Measurements from ENCODE around the gene AGR2. TPM values are rescaled to one million over a fixed set of nuclear protein-coding genes. Genes with fewer than 3 reads are reported as not detected.

AGR2 gene
- total RNA-seq, 2 experiments from 2014 or later = not detected

DNA sequence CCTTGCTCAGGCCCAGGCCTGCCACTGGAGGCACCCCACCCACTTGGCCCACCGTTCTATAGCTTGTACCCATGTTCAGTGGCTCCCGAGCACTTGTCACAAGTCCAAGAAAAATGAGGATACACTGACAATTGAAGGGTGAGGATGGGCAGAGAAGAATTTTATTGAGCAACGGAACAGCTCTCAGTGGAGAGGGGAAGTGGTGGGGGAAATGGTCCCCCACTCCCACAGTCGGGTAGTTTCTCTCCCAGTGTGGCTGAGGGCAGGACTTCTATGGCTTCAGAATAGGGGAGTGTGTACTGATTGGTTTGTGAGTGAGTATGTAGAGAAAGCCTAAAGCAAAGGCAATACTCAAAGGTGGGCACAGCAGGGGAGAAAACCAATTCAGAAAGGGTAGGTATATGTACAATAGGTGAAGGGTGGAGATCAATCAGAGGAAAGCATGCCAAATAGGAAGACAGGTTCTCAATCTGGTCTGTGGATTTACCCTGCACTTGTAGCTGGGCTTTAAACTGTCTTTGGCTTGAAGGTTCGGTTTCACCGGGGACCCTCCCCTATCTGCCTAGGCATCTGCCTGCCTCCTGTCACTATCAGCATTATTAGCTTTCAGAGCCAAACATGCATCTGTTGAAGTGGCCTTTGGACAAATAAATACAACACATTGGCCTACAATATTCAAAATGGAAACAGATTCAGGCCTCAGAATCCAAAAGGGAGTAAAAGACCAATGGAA, 60.1 kb downstream of the AGR2 start:
- ChIA-PET CTCF (no interaction called here), POLR2A (no interaction called here)

DNA sequence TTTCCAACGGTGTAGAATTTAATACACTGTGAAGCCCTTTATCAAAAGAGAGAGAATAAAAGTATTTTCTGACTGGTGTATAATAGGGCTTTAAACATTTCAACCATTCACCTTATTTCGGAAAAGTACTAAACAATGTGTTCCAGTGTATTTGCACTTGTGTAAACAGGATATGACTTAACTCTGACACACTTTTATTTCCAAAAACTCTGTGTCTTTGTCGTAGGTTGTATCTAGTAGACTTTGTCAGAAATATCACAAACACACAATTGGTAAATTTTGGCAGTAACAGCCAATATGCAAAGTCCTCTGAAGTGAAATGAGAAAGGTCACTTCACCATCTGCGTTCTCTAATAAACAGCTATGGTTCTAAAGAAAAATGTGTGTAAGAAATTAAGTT, 61.6 kb downstream of the AGR2 start:
- ChIA-PET CTCF (no interaction called here), POLR2A (no interaction called here)

- POLR2A ChIA-PET = no interaction called here
- CTCF ChIA-PET = no interaction called here
Measured at GRCh38 chr7:16742547-16742946, 62.3 kb downstream of the AGR2 start.

Other genes starting within 250 kb of the AGR2 start
- gene ANKMY2, start 159.2 kb downstream of the AGR2 start, total RNA-seq = 10 to 100 TPM; 10.2 to 11.0 TPM
- gene BZW2, start 158.8 kb downstream of the AGR2 start, total RNA-seq = 100 to 1,000 TPM; 146 to 147 TPM
- gene TSPAN13, start 51.2 kb downstream of the AGR2 start, total RNA-seq = under 1 TPM; 0.63 to 0.90 TPM
- not detected for gene AGR3, start 77.0 kb upstream of the AGR2 start, total RNA-seq